Measurements from ENCODE around the gene POR.

DNA sequence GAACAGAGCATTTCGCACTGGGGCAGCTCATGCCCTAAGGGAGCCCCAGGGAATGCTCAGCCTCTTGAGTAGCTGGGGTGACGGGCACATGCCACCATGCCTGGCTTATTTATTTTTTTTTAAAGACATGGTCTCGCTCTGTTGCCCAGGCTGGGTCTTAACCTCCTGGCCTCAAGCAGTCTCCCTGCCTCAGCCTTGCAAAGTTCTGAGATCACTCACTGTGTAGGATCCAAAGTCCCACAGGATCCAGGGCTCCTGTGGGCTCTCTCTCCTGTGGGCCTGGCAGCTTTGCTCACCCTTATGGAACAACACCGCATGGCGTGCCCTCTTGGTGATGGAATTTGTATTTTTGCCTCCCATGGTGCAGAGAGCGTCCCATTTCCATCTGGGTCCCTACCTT is 45.4 kb downstream of the POR start:
- no peak for TF ChIP-seq EP300 (IDR thresholded peaks at IDR 0.05)
- TF ChIP-seq, protein P1, sequence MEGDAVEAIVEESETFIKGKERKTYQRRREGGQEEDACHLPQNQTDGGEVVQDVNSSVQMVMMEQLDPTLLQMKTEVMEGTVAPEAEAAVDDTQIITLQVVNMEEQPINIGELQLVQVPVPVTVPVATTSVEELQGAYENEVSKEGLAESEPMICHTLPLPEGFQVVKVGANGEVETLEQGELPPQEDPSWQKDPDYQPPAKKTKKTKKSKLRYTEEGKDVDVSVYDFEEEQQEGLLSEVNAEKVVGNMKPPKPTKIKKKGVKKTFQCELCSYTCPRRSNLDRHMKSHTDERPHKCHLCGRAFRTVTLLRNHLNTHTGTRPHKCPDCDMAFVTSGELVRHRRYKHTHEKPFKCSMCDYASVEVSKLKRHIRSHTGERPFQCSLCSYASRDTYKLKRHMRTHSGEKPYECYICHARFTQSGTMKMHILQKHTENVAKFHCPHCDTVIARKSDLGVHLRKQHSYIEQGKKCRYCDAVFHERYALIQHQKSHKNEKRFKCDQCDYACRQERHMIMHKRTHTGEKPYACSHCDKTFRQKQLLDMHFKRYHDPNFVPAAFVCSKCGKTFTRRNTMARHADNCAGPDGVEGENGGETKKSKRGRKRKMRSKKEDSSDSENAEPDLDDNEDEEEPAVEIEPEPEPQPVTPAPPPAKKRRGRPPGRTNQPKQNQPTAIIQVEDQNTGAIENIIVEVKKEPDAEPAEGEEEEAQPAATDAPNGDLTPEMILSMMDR (IDR thresholded peaks at IDR 0.05): no peak
- no peak for TF ChIP-seq POLR2A (IDR thresholded peaks at IDR 0.05)
